A549 treated with CpdA at 1 μM for 4 hours (cell line): ENCODE results near the gene TRIM39. TPM values are rescaled to one million over a fixed set of nuclear protein-coding genes. Genes with fewer than 3 reads are reported as not detected.

Experiments used
- total RNA-seq: library from RNA; stranded (reverse); fragments of 200-300 nt; extraction: Qiagen RNA extraction; gene quantifications from 5 replicates; pipeline ENCODE4 v1.2.3, GENCODE V29; 2022; ENCODE audit warnings: low read depth

The TRIM39 gene
- 6.6 to 8.2 TPM (median 7.5 TPM) in 5 replicates for total RNA-seq

GRCh38 chr6:30326526-30327231 lies at the start of gene TRIM39:
Gene TRIM39 (plus strand): TSS chr6:30326927. CDS start chr6:30329318, 2,391 bp downstream.

GRCh38 chr6:30344868-30345671 lies 18.3 kb downstream of the TRIM39 start, which contains the start of gene RPP21:
Gene RPP21 (plus strand): TSS chr6:30345156. CDS start chr6:30345172, 16 bp downstream.

Other genes with a start within 250 kb of the TRIM39 start
- gene TRIM31, start 213.8 kb upstream of the TRIM39 start, total RNA-seq = 1.2 to 2.1 TPM (median 2.1 TPM) in 5 replicates
- not detected in 5 replicates for gene TRIM40, start 190.8 kb upstream of the TRIM39 start, total RNA-seq
- gene TRIM10, start 165.7 kb upstream of the TRIM39 start, total RNA-seq = not detected in 5 replicates
- gene TRIM15, start 163.4 kb upstream of the TRIM39 start, total RNA-seq = 0.29 TPM in 1 of 5 replicates, not detected in the others
- gene TRIM26, start 113.5 kb upstream of the TRIM39 start, total RNA-seq = 24.8 to 27.3 TPM (median 25.7 TPM) in 5 replicates
- 62.1 to 74.0 TPM (median 66.6 TPM) in 5 replicates for gene RPP21, start 18.2 kb downstream of the TRIM39 start, total RNA-seq
- gene HLA-E, start 162.6 kb downstream of the TRIM39 start, total RNA-seq = 62.1 to 69.3 TPM (median 62.6 TPM) in 5 replicates
- 30.5 to 38.6 TPM (median 34.5 TPM) in 5 replicates for gene GNL1, start 229.6 kb downstream of the TRIM39 start, total RNA-seq
- gene PRR3, start 230.4 kb downstream of the TRIM39 start, total RNA-seq = 14.6 to 17.0 TPM (median 15.0 TPM) in 5 replicates
- 50.8 to 66.2 TPM (median 55.3 TPM) in 5 replicates for gene ABCF1, start 244.5 kb downstream of the TRIM39 start, total RNA-seq